IMR-90 (cell line): ENCODE results near the gene B9D1. TPM values are rescaled to one million over a fixed set of nuclear protein-coding genes. Genes with fewer than 3 reads are reported as not detected.

ENCODE experiments used
- ATAC-seq: fragments of 200-7000 bp; cut with Tn5 transposase; 2 replicates; pipeline ENCODE4 v1.9.1; 2020; ENCODE audit warnings: low read depth, mild to moderate bottlenecking, moderate library complexity
- BruUV-seq: library from RNA; stranded (reverse); fragments of 400-500 nt; replicated peaks from 2 replicates; lab custom pipeline; 2021; lab: Mats Ljungman, UMichigan
- CTCF ChIA-PET: fragments of 300-600 bp; formaldehyde crosslinking; extraction: SDS; loops from one replicate; lab custom pipeline; 2021; ENCODE audit warnings: antibody characterized with exemption; lab: Yijun Ruan, JAX
- POLR2A ChIA-PET: fragments of 300-600 bp; sonication (Branson Sonifier 250); formaldehyde crosslinking; loops from one replicate; lab custom pipeline; 2022; ENCODE audit warnings: antibody characterized with exemption; ENCODE audit not compliant: unreplicated experiment; lab: Charles Lee
- DNase-seq: peaks from one replicate; pipeline ENCODE4 v3.0.0; 2013
- H2AFZ ChIP-seq: replicated peaks from 2 replicates; pipeline ENCODE3; 2013; ENCODE audit warnings: low read length, mild to moderate bottlenecking; ENCODE audit not compliant: poor library complexity
- H2AK5ac ChIP-seq: 2 replicates; pipeline ENCODE4 v1.6.1; 2013; ENCODE audit warnings: low read depth, low read length, inconsistent platforms
- H2AK9ac ChIP-seq: replicated peaks from 2 replicates; pipeline ENCODE3; 2013; ENCODE audit warnings: mild to moderate bottlenecking, low read depth, low read length, moderate library complexity; ENCODE audit not compliant: poor library complexity
- H2BK120ac ChIP-seq: 2 replicates; pipeline ENCODE4 v1.6.1; 2013; ENCODE audit warnings: low read depth, low read length, inconsistent platforms
- H2BK15ac ChIP-seq: 3 replicates; pipeline ENCODE4 v1.6.1; 2013; ENCODE audit warnings: low read depth, low read length, inconsistent platforms
- H2BK20ac ChIP-seq: 2 replicates; pipeline ENCODE4 v1.6.1; 2013; ENCODE audit warnings: low read depth, mild to moderate bottlenecking, inconsistent platforms, low read length, moderate library complexity
- H2BK5ac ChIP-seq: 2 replicates; pipeline ENCODE4 v1.6.1; 2013; ENCODE audit warnings: mild to moderate bottlenecking, low read depth, low read length, inconsistent platforms; ENCODE audit not compliant: poor library complexity, severe bottlenecking
- H3K14ac ChIP-seq: replicated peaks from 2 replicates; pipeline ENCODE4 v1.6.1; 2013; ENCODE audit warnings: low read depth, low read length, inconsistent platforms
- H3K18ac ChIP-seq: 2 replicates; pipeline ENCODE4 v1.6.1; 2013; ENCODE audit warnings: low read depth, low read length, control low read depth
- H3K23ac ChIP-seq: 2 replicates; pipeline ENCODE4 v1.6.1; 2013; ENCODE audit warnings: low read depth, low read length, inconsistent platforms
- H3K27ac ChIP-seq: 2 replicates; pipeline ENCODE4 v1.5.1; 2013; ENCODE audit warnings: mild to moderate bottlenecking, control low read depth, low read length; ENCODE audit not compliant: insufficient read depth
- H3K27me3 ChIP-seq: 2 replicates; pipeline ENCODE4 v1.6.1; 2013; ENCODE audit warnings: low read length; ENCODE audit not compliant: control insufficient read depth, insufficient read depth
- H3K36me3 ChIP-seq: 2 replicates; pipeline ENCODE4 v1.6.1; 2013; ENCODE audit warnings: low read length, mixed read lengths; ENCODE audit not compliant: control insufficient read depth, insufficient read depth
- H3K4ac ChIP-seq: 2 replicates; pipeline ENCODE4 v1.6.1; 2013; ENCODE audit warnings: low read depth, low read length, inconsistent platforms
- H3K4me1 ChIP-seq: 2 replicates; pipeline ENCODE4 v1.6.1; 2013; ENCODE audit warnings: low read length, mixed read lengths; ENCODE audit not compliant: control insufficient read depth, insufficient read depth
- H3K4me2 ChIP-seq: 2 replicates; pipeline ENCODE4 v1.6.1; 2013; ENCODE audit warnings: low read depth, mild to moderate bottlenecking, control low read depth, low read length, moderate library complexity
- H3K4me3 ChIP-seq: 2 replicates; pipeline ENCODE4 v1.5.1; 2013; ENCODE audit warnings: low read depth, mild to moderate bottlenecking, control low read depth, low read length, moderate library complexity; ENCODE audit not compliant: insufficient read depth
- H3K56ac ChIP-seq: 2 replicates; pipeline ENCODE4 v1.6.1; 2013; ENCODE audit warnings: low read length, inconsistent platforms; ENCODE audit not compliant: insufficient read depth; ENCODE audit errors: extremely low read depth
- H3K79me1 ChIP-seq, 2 experiments: 2 replicates each; pipeline ENCODE4 v1.6.1; 2013; ENCODE audit warnings: low read length in 2 of 2, inconsistent platforms in 1 of 2, low read depth in 1 of 2
- H3K9ac ChIP-seq: 2 replicates; pipeline ENCODE4 v1.6.1; 2013; ENCODE audit warnings: low read depth, low read length, control low read depth
- H3K9me1 ChIP-seq: 2 replicates; pipeline ENCODE4 v1.6.1; 2013; ENCODE audit warnings: low read length, inconsistent platforms; ENCODE audit not compliant: insufficient read depth
- H3K9me3 ChIP-seq: 2 replicates; pipeline ENCODE4 v1.6.1; 2013; ENCODE audit warnings: low read length; ENCODE audit not compliant: control insufficient read depth, insufficient read depth
- H4K20me1 ChIP-seq: 2 replicates; pipeline ENCODE4 v1.6.1; 2013; ENCODE audit warnings: low read length, inconsistent platforms; ENCODE audit not compliant: insufficient read depth
- H4K5ac ChIP-seq: 2 replicates; pipeline ENCODE4 v1.6.1; 2013; ENCODE audit warnings: mild to moderate bottlenecking, low read depth, low read length, control low read depth
- H4K8ac ChIP-seq, 2 experiments: 2 replicates each; pipeline ENCODE4 v1.6.1; 2013; ENCODE audit warnings: low read depth in 2 of 2, low read length in 2 of 2, control low read depth in 1 of 2, inconsistent platforms in 1 of 2
- H4K91ac ChIP-seq: 2 replicates; pipeline ENCODE4 v1.6.1; 2013; ENCODE audit warnings: low read depth, low read length, inconsistent platforms; ENCODE audit not compliant: insufficient read depth
- CHD1 ChIP-seq: IDR thresholded peaks from 2 replicates; pipeline ENCODE4 v1.6.1; 2012; ENCODE audit warnings: low read depth, low read length, improper control_type of control experiment
- FOS ChIP-seq: fragments of 150-350 bp; IDR thresholded peaks from 2 replicates; pipeline ENCODE4 v1.6.1; 2016; ENCODE audit warnings: low read depth, low read length
- WGBS, 2 experiments: methylation state at CpG; one replicate each; pipeline versions ENCODE4 v1.1.5 to v1.1.7; 2013; ENCODE audit warnings: missing lambda C conversion rate in 2 of 2; ENCODE audit not compliant: insufficient read length in 1 of 2; ENCODE audit errors: extremely low coverage in 2 of 2; 5-methylcytosine and 5-hydroxymethylcytosine counted together
- dilution Hi-C: fragments of 300-500 bp; cut with HindIII; formaldehyde crosslinking; loops from one replicate; pipeline ENCODE4 v1.14.3; 2018; ENCODE audit warnings: low sequenced_read_pairs; ENCODE audit not compliant: unreplicated experiment
- in situ Hi-C: fragments of 300-500 bp; cut with MboI; formaldehyde crosslinking; loops from 3 replicates; pipeline ENCODE4 v1.14.3; 2019; ENCODE audit warnings: low sequenced_read_pairs, inconsistent platforms, mixed read lengths
- intact Hi-C: fragments of 100-400 bp; cut with micrococcal nuclease; formaldehyde crosslinking; loops from 2 replicates; pipeline ENCODE4 v1.10.0; 2022
- polyA plus RNA-seq, 3 experiments: library from polyadenylated mRNA; depleted of rRNA; stranded (reverse); fragments of >200 nt; gene quantifications; 2 replicates each; pipeline ENCODE4 v1.2.3, GENCODE V29; 2012; ENCODE audit warnings: low replicate concordance in 1 of 3
- total RNA-seq: library from RNA; depleted of rRNA; stranded (reverse); fragments of >200 nt; gene quantifications from 2 replicates; pipeline ENCODE4 v1.2.3, GENCODE V29; 2012

B9D1 gene
- total and polyA plus RNA-seq, 2 of the 4 experiments (the other 2 are of a cell fraction), result 42.5 to 43.8 TPM

DNA sequence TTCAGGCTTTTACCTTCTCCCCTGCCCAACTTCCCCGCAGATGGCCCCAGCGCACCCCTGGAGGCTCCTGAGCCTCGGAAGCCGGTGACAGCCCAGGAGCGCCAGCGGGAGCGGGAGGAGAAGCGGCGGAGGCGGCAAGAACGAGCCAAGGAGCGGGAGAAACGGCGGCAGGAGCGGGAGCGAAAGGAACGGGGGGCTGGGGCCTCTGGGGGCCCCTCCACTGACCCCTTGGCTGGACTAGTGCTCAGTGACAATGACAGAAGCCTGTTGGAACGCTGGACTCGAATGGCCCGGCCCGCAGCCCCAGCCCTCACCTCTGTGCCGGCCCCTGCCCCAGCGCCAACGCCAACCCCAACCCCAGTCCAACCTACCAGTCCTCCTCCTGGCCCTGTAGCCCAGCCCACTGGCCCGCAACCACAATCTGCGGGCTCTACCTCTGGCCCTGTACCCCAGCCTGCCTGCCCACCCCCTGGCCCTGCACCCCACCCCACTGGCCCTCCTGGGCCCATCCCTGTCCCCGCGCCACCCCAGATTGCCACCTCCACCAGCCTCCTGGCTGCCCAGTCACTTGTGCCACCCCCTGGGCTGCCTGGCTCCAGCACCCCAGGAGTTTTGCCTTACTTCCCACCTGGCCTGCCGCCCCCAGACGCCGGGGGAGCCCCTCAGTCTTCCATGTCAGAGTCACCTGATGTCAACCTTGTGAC lies 19.4 kb upstream of the B9D1 start:
- H3K9me3 ChIP-seq, result no peaks in the 10 kb centered on the region
- ATAC-seq (no peak), DNase-seq (no peak)
- no peak overlapping the region for H2AK5ac ChIP-seq
- peaks cover 38% of the 10 kb centered on the region for H3K4me1 ChIP-seq
- peaks cover 36% of the 10 kb centered on the region for H4K20me1 ChIP-seq
- TF ChIP-seq FOS, result no peak
- TF ChIP-seq CHD1, result no peak
- H2BK5ac ChIP-seq, result no peak overlapping the region
- 90% methylated on average over 26 of the region's 31 CpGs; no CpG with 5 or more reads in 1 of the 2 experiments for WGBS, 2 experiments
- H2BK15ac ChIP-seq, result no peak overlapping the region
- no peak overlapping the region for H3K23ac ChIP-seq
- H3K9me1 ChIP-seq, result peaks cover 39% of the 10 kb centered on the region
- no TSS peak for BruUV-seq
- H2BK120ac ChIP-seq, result no peak overlapping the region
- ChIA-PET POLR2A (no interaction called here), CTCF (no interaction called here)
- no peak overlapping the region for H3K56ac ChIP-seq
- no peak overlapping the region for H2AK9ac ChIP-seq
- no peak overlapping the region for H3K4ac ChIP-seq
- H4K5ac ChIP-seq, result no peak overlapping the region
- intact Hi-C loops (loop anchor here (5.0 kb wide), 1 partner anchor 505 kb away; no protein-coding TSS in a partner anchor), in situ Hi-C loops (no loop called here), dilution Hi-C loops (no loop called here)
- no peak overlapping the region for H3K18ac ChIP-seq
- H3K36me3 ChIP-seq, result peaks cover 60% of the 10 kb centered on the region
- H4K91ac ChIP-seq, result no peak overlapping the region
- no peaks in the 10 kb centered on the region for H3K27me3 ChIP-seq
- no peak overlapping the region for H3K4me2 ChIP-seq
- no peak overlapping the region for H2BK20ac ChIP-seq
- H3K79me1 ChIP-seq, result peaks cover 31 to 73% of the 10 kb centered on the region in 2 experiments
- H3K27ac ChIP-seq, result no peak overlapping the region
- H2AFZ ChIP-seq, result no peak overlapping the region
- H4K8ac ChIP-seq, result no peak overlapping the region
- H3K4me3 ChIP-seq, result no peak overlapping the region
- no peak overlapping the region for H3K14ac ChIP-seq
- H3K9ac ChIP-seq, result no peak overlapping the region
